T-helper 22 cell (primary cell): ENCODE measurements around the gene DDHD1.
"Not testable (repeated sequence)": the region's sequence is repeated elsewhere in the genome, so short reads cannot be mapped to it uniquely, and the experiment has no call there.

Experiments
- DNase-seq: peaks from one replicate; pipeline ENCODE4 v3.0.0-alpha.2; 2020; ENCODE audit warnings: low read depth

The DDHD1 gene

GRCh38 chr14:53152184-53152886 is 788 bp downstream of the DDHD1 start:
- DNase-seq = peak; percentile 44

DNA sequence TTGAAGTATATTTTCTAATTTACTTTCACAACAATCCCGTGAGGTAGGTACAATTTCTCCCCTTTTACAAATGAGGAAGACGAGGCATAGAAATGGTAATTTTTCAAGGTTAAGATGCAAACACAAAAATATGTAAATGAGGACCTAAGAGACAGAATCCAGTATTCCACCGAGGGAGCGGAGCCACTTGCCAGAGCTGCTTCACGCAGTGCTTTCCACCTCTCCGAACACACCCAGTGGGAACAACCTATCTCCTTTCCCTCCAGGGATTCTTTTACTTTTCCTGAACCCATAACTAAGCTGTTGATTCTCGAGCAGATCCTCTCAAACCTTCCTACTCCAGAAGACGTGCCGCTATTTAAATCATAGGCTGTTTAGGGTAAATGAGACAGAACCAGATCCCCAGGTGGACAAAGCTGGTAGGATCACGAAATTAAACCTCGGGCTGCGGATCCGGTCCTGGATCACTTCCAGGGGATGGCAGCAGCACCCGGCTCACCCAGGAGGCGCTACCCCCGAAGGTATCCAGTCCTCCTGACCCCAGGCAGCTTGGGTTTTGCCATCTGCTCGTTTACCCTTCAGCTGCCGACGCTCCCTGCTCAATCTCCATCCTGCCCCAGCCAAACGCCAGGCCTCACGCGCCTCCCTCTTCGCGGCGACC is 1.5 kb downstream of the DDHD1 start:
- peak; percentile 13 for DNase-seq

DNA sequence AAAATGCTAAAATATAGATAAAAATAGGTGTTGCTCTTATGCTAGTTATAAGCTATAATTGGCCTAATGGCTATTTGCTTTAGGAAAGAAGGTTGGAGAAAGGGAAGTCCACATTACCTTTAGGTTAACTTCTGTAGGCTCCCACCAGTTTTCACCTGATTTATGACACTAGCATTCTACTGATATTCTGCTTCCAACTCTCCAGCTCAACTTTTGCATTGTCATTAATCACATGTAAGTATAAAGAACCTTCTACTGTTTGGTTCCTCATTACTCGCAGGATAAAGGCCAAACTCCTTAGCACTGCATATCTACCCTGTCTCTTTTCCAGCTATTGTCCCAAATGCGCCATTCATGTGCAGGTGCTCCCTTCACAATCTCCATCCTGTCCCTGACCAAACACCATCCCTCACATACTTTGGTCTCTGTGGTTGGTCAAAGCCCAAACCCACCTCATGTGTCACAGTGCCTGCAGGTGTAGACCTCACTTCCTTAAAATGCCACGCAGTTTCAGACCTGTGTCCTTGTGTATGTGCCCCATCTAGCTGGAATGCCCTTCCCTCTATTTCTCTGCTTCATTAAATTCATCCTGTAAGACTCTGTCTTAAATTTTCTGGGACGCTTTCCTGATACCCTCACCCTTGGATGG is 3.3 kb downstream of the DDHD1 start:
- no peak for DNase-seq

- DNase-seq = no peak
Observed at GRCh38 chr14:53148671-53149070, 4.5 kb downstream of the DDHD1 start.

DNA sequence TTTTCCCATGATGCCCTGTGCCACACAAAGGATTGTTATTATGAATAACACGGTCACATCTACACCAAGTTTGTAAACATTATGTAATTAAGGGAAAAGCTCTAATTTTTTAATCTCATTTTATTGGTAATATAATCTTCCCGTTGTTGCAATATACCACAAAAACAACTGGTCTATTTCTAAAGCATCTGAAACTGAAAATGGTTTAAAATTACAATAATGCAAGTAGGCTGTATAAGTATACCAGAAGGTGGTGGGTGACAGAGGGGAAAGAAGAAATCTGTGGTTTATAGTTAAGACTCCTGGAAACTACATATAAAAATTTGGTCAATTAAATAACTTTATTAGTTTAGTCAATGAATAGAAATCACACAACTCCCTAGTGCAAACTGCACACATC is 5.2 kb downstream of the DDHD1 start:
- no peak for DNase-seq

DNA sequence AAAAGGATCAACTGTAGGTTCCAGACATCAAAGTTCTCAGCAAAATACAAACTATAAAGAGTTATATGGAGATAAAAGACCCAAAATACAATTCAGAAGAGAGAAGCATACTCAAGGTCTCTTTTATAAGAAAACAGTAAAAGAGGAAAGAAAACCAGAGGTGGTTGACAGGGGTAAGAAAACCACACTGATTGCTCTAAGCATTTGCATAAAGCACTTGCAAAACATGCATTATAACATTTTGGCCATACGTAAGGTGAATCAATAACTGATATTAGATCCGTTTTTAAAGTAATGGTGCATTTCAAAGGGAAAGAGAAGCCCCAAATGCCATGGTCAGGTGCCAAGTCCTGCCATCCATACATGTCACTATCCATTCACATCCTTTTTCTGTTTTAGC is 5.9 kb downstream of the DDHD1 start:
- no peak for DNase-seq

DNA sequence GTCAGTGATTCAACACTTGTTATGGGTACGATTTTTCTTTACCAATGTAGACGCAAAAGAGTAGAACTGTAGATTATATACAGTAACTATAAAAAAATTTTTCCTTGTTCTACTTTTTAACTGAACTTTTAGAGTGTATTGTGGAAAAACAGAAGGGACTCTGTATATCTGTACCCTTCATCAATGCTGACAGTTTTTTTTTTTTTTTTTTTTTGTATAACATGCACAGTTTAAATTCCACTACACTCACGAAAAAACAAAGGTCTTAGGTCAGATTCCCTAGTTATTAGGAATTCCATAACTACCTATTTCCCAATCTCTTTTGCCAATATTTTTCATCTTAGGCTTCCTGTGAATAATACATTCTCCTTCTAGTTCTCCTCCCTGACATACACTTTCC is 6.4 kb downstream of the DDHD1 start:
- DNase-seq = no peak

DNA sequence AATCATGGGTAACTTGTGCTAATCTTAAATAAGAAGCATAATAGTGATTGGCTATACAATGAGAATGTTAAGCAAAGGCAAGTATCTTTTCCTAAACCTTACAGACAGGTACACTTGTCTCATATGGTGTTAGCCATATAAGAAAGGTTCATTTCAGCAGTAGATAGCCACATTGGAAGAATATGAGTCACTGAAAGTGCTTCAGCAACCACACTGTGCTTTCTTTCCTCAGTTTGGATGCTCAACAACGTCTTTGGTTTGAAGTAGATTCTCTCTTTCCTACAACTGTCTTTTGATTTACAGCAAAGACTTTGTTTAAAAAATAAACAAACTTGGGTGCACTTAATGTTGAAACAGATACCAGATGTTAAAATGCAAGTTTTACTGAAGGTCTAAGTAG is 8.9 kb downstream of the DDHD1 start:
- DNase-seq = no peak

DNA sequence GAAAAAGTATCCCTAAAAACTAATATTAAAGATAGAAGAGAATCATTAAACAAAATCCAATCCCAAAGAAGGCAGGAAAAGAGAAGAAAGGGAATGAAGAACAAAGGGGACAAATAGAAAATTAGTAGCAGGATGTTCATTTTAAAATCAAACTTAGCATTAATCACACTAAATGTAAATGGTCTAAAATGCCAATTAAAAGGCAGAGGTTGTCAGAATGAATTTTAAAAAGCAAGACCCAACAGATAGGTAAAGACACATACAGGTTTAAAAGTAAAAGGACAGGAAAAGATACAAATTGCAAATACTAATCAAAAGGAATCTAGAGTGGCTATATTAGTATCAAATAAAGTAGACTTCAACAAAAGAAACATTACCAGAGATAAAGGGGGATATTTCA is 12.5 kb downstream of the DDHD1 start:
- DNase-seq = no peak

DNA sequence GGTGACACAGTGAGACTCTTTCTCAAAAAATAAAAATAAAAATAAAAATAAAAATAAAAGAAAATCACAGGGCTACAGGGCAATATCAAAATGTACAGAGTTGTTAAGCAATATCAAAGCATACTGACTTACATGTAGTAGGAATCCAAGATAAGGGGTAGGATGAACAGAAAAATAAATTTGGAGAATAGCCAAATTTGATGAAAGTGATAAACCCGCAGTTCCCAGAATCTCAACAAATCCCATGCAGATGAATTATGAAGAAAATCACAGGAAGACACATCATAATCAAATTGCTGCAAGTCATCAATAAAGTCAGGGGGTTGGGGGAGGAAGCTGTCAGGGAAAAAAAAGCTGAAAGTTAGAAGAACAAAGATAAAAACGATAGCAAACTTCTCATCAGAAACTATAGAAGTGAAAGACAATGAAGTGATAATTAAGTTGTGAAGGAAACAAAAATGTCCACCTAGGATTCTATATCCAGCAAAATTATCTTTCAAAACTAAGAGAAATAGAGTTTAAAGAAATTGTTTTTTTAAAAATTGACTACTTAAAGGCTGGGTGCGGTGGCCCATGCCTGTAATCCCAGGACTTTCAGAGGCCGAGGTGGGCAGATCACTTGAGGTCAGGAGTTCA is 15.4 kb downstream of the DDHD1 start:
- DNase-seq = no peak

GRCh38 chr14:53130491-53130890 is 22.6 kb downstream of the DDHD1 start:
- DNase-seq = not testable (repeated sequence)

- no peak for DNase-seq
Observed at GRCh38 chr14:53128303-53129028, 24.7 kb downstream of the DDHD1 start.

DNA sequence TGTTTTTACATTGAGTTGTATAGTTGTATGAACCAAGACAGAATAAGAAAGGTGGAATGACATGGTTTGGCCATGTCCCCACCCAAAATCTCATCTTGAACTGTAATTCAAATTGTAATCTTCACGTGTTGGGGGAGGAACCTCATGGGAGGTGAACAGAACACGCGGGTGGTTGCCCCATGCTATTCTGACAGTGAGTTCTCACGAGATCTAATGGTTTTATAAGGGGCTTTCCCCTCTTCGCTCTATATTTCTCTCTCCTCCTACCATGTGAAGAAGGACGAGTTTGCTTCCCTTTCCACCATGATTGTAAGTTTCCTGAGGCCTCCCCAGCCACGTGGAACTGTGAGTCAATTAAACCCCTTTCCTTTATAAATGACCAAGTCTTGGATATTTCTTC is 25.3 kb downstream of the DDHD1 start:
- DNase-seq = no peak

DNA sequence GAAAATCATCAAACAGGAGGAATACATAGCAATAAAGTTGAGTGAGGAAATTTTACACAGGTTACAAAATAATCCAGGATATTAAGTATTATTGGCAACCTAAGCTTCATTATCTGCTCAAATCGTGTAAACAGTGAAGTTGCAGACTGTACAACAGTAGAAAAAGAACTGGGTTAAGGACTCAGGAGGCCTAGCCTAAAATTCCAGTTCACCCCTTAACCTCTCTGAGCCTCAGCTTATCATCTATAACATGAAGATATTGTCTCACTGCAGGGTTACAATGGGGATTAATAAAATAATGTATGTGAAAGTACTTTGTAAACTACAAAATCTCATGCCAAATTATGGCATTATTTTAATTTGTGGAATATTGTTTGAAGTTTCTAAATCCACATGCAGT is 26.0 kb downstream of the DDHD1 start:
- DNase-seq = no peak

DNA sequence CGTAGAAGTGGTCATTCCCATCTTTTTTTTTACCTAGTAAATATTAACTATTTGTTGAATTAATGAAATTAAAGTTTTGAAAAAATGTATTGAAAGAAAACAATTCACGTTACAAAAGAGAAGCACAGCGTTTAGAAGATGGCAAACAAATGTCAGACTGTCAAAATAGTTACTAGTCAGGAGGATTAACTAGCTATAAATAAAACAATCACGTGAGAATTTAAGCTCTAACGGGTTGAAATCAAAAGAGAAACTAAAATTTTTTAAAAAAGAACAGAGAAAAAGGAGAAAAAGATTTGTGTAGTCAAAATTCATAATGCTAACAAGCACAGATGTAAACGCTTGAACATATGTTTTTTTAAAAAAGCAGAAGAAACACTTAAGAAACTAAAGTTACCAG is 26.4 kb downstream of the DDHD1 start:
- DNase-seq = no peak

DNA sequence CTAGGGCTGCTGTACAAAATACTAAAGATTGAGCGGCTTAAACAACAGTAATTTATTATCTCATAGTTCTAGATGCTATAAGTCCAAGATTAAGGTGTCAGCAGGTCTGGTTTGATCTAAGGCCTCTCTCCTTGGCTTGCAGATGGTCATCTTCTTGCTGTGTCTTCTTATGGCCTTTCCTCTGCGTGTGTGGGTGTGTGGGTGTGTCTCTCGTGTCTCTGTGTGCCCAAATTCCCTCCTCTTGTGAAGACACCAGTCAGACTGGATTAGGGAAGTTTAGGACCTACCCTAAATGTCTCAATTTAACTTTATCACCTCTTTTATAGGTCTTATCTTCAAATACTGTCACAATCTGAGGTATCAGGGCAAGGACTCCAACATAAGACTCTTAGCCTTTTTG is 28.3 kb downstream of the DDHD1 start:
- DNase-seq = no peak

GRCh38 chr14:53121419-53121818 is 31.7 kb downstream of the DDHD1 start:
- not testable (repeated sequence) for DNase-seq

- not testable (repeated sequence) for DNase-seq
Observed at GRCh38 chr14:53117479-53117878, 35.6 kb downstream of the DDHD1 start.

- DNase-seq = no peak
Observed at GRCh38 chr14:53113989-53114388, 39.1 kb downstream of the DDHD1 start.

- no peak for DNase-seq
Observed at GRCh38 chr14:53110096-53110495, 43.0 kb downstream of the DDHD1 start.

GRCh38 chr14:53109105-53110041 is 43.8 kb downstream of the DDHD1 start:
- no peak for DNase-seq
